ENCODE data around the gene KIAA0930.
A peak's percentile ranks its signal among the peaks of the same experiment; 100 is the strongest.

KIAA0930 gene

GRCh38 chr22:45240810-45241631, at the start of gene KIAA0930:
TSS of gene KIAA0930 (minus strand) at chr22:45240894. CDS start at chr22:45240703, 191 bp downstream.
- peak within 1 kb of the TSS; percentile 64 for H3K4me3 ChIP-seq (ENCODE audit: low read depth, low read length)
- TF ChIP-seq CTCF (conservative IDR thresholded peaks at IDR 0.05; ENCODE audit: low read depth, low read length): no peak
- DNase-seq (ENCODE audit: low read depth): peak; percentile 67

- DNase-seq (ENCODE audit: low read depth): no peak
- no peak for TF ChIP-seq CTCF (conservative IDR thresholded peaks at IDR 0.05; ENCODE audit: low read depth, low read length)
- no peak overlapping the region for H3K4me3 ChIP-seq (ENCODE audit: low read depth, low read length)
Measured at GRCh38 chr22:45286854-45287551, 46.3 kb upstream of the KIAA0930 start.

GRCh38 chr22:45285263-45286058, 44.8 kb upstream of the KIAA0930 start:
- TF ChIP-seq CTCF (conservative IDR thresholded peaks at IDR 0.05; ENCODE audit: low read depth, low read length): peak; percentile 34
- H3K4me3 ChIP-seq (ENCODE audit: low read depth, low read length): no peak overlapping the region
- no peak for DNase-seq (ENCODE audit: low read depth)

- peak within 1 kb of the TSS; percentile 8 for H3K4me3 ChIP-seq (ENCODE audit: low read depth, low read length)
- no peak for TF ChIP-seq CTCF (conservative IDR thresholded peaks at IDR 0.05; ENCODE audit: low read depth, low read length)
- DNase-seq (ENCODE audit: low read depth): no peak
Measured at GRCh38 chr22:45284705-45285262, 44.1 kb upstream of the KIAA0930 start, which contains the start of gene UPK3A. TSS of gene UPK3A (plus strand) at chr22:45284949. CDS start at chr22:45285014, 65 bp downstream.

- no peak for TF ChIP-seq CTCF (conservative IDR thresholded peaks at IDR 0.05; ENCODE audit: low read depth, low read length)
- DNase-seq (ENCODE audit: low read depth): no peak
- no peak overlapping the region for H3K4me3 ChIP-seq (ENCODE audit: low read depth, low read length)
Measured at GRCh38 chr22:45281010-45281409, 40.3 kb upstream of the KIAA0930 start.

- no peak for TF ChIP-seq CTCF (conservative IDR thresholded peaks at IDR 0.05; ENCODE audit: low read depth, low read length)
- no peak overlapping the region for H3K4me3 ChIP-seq (ENCODE audit: low read depth, low read length)
- DNase-seq (ENCODE audit: low read depth): no peak
Measured at GRCh38 chr22:45280587-45280980, 39.9 kb upstream of the KIAA0930 start.

All from choroid plexus epithelial cell (primary cell).